ENCODE data around the gene CFAP57. TPM values are rescaled to one million over a fixed set of nuclear protein-coding genes. Genes with fewer than 3 reads are reported as not detected.

The CFAP57 gene
- total and polyA plus RNA-seq, 9 of the 15 experiments (the other 6 are each of a cell fraction or from before 2014, with no cell fraction given), result 0.04 to 0.22 (median 0.07) TPM; not detected in 3

- TF ChIP-seq, protein P1, sequence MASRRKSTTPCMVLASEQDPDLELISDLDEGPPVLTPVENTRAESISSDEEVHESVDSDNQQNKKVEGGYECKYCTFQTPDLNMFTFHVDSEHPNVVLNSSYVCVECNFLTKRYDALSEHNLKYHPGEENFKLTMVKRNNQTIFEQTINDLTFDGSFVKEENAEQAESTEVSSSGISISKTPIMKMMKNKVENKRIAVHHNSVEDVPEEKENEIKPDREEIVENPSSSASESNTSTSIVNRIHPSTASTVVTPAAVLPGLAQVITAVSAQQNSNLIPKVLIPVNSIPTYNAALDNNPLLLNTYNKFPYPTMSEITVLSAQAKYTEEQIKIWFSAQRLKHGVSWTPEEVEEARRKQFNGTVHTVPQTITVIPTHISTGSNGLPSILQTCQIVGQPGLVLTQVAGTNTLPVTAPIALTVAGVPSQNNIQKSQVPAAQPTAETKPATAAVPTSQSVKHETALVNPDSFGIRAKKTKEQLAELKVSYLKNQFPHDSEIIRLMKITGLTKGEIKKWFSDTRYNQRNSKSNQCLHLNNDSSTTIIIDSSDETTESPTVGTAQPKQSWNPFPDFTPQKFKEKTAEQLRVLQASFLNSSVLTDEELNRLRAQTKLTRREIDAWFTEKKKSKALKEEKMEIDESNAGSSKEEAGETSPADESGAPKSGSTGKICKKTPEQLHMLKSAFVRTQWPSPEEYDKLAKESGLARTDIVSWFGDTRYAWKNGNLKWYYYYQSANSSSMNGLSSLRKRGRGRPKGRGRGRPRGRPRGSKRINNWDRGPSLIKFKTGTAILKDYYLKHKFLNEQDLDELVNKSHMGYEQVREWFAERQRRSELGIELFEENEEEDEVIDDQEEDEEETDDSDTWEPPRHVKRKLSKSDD (conservative IDR thresholded peaks at IDR 0.05; ENCODE audit: low read length), result no peak
- TF ChIP-seq, protein P2, sequence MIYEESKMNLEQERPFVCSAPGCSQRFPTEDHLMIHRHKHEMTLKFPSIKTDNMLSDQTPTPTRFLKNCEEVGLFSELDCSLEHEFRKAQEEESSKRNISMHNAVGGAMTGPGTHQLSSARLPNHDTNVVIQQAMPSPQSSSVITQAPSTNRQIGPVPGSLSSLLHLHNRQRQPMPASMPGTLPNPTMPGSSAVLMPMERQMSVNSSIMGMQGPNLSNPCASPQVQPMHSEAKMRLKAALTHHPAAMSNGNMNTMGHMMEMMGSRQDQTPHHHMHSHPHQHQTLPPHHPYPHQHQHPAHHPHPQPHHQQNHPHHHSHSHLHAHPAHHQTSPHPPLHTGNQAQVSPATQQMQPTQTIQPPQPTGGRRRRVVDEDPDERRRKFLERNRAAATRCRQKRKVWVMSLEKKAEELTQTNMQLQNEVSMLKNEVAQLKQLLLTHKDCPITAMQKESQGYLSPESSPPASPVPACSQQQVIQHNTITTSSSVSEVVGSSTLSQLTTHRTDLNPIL (CRISPR knock-in tag; IDR thresholded peaks at IDR 0.05), result no peak
- TF ChIP-seq HMGN3 (IDR thresholded peaks at IDR 0.05; ENCODE audit: borderline replicate concordance, extremely low read depth, insufficient read length, low read depth, low read length) (no peak), LARP7 (IDR thresholded peaks at IDR 0.05) (no peak), ATF7 (IDR thresholded peaks at IDR 0.05) (peak; percentile 100), ZBTB1 (CRISPR knock-in tag; IDR thresholded peaks at IDR 0.05; ENCODE audit: borderline replicate concordance, low read depth) (no peak), ZNF766 (CRISPR knock-in tag; conservative IDR thresholded peaks at IDR 0.05) (no peak), HEY1 (CRISPR knock-in tag; IDR thresholded peaks at IDR 0.05; ENCODE audit: borderline replicate concordance) (no peak), NONO (IDR thresholded peaks at IDR 0.05; ENCODE audit: low read depth in 2 of 2, low read length in 1 of 2) (peak in 1 of 2 experiments; percentile 99; a peak in 2 of 4 replicates), ZNF384 (IDR thresholded peaks at IDR 0.05; ENCODE audit: low read depth, low read length) (no peak)
Measured at GRCh38 chr1:43143441-43143888, 28.7 kb upstream of the CFAP57 start (continued).

Measured in K562 (cell line).